ENCODE data around the gene USP20. TPM values are rescaled to one million over a fixed set of nuclear protein-coding genes. Genes with fewer than 3 reads are reported as not detected.

The USP20 gene
- total RNA-seq, 1 donor from 2014 or later: 42.1 TPM

DNA sequence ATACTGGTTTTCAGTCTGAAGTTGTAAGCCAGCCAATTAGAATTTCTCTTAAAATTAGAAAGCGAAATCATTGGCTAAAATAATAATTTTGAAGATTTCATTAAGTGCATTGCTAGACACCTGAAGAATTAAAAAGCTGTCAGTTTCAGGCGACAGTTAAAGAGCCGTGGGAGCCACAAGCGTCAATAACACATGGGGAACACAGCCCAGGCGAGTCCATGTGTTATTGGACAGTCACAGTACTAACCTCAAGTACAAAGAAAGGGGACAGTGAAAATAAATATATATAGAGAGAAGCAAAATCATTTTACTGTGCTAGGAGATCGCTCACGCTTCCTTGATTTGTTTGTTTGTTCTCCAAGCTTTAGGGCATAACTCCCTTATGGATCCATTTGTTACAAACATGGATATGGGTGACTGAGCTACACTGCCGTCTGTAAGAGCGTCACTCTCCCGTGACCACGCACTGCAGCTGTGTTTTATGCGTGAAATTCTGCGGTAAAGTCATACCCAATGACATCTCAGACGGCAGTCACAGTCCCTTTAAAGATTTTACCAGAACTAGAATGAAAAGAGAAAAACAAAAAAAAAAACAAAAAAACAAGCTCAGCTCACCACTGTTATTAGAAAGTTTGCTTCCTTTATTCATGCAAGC lies 83.2 kb downstream of the USP20 start:
- DNase-seq (ENCODE audit: low spot score): no peak

DNA sequence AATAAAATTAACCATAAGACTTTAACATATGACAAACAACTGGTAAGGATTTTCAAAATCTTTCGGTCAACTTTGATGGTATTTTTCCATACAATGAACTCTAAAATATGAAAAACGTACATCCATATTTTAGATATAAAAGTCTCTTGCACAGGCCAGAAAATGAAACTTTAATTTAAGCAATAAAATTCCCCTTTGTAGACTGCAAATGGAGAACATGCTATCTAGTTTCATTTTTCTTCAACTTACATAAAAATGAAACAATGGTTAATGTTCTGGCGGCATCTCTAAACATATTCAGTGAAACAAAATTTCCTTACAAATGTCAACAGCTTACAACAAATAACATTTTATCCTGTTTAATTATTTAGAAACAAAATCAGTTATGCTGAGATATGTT lies 84.0 kb downstream of the USP20 start:
- DNase-seq (ENCODE audit: low spot score): no peak

DNA sequence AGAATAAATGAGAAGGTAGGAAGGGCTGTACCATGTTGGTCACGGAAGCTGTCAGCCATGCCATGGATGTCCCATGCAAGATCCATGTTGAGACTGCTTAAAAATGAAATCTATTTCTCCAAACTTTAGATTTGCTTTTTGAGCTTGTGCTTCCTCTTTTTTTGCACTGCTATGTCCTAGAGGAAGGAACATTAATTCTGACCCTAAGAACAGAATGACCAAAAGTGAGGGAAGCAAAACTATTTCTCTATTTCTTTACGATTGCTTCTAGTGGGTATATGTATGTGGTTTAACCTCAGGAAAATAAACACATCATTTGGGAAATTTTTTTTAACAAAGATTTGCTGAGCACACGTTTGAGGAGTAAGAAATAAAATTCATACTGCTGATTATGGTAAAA lies 84.6 kb downstream of the USP20 start:
- no peak for DNase-seq (ENCODE audit: low spot score)

DNA sequence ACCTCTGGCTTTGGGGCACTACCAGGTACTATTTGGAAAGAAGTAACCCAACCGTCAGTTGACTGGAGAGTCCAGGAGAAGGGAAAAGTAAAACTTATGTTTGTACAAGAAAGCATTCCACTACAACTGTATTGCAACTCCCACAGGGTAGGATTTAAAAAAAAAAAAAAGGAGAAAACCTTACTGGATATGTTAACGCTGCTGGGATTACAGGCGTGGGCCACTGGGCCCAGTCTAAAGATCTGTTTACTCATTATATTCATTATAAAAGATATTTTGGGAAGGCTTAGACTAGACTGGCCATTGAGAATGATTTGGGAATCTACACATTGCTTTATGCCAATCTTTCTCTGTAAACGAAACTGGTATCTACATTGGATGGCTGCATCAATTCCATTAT lies 86.6 kb downstream of the USP20 start:
- no peak for DNase-seq (ENCODE audit: low spot score)

DNA sequence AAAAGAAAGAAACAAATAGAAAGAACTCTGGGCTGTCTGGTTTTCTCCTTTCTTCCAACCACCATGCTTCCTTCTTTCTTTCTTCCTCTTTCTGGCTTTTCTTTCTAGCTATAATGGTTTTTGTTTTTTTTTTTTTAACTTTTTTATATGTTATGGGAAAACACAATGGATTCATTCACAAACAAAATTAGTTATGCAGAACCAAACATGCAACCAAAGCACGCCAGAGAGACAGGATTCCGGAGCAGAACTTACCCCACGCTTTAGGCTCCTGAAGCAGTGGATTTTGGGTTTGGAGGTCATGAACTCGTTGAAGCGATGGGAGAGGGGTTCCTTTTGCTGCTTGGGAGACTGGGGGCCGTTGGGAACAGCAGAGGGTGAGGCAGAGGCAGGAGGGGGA lies 88.3 kb downstream of the USP20 start:
- no peak for DNase-seq (ENCODE audit: low spot score)

GRCh38 chr9:129929496-129930125 lies 94.4 kb downstream of the USP20 start:
- no peak for DNase-seq (ENCODE audit: low spot score)

DNA sequence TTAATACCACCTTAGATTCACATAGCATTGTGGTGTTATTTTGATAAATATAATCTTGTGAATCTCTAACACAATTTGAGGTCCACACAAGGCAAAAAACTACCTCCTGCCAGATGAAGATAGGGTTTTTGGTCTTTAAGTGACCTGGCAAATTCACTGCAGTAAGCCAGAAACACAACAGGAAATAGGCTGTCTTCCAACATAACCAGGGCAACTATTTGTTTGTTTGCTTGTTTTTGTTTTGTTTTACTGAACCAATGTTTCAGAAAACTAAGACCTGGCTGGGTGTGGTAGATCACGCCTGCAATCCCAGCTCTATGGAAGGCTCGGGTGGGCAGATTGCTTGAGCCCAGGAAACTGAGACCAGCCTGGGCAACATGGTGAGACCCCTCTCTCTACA lies 95.5 kb downstream of the USP20 start:
- no peak for DNase-seq (ENCODE audit: low spot score)

Other genes with a start within 250 kb of the USP20 start
- gene C9orf50, start 214.4 kb upstream of the USP20 start, total RNA-seq: not detected
- 31.2 TPM for gene NTMT1, start 209.3 kb upstream of the USP20 start, total RNA-seq
- gene ASB6, start 193.3 kb upstream of the USP20 start, total RNA-seq: 18.8 TPM
- 6.5 TPM for gene PRRX2, start 169.8 kb upstream of the USP20 start, total RNA-seq
- gene PTGES, start 82.4 kb upstream of the USP20 start, total RNA-seq: 67.9 TPM
- 19.5 TPM for gene TOR1B, start 32.3 kb upstream of the USP20 start, total RNA-seq
- gene TOR1A, start 11.3 kb upstream of the USP20 start, total RNA-seq: 34.1 TPM
- gene C9orf78, start 183 bp upstream of the USP20 start, total RNA-seq: 38.7 TPM
- gene FNBP1, start 207.7 kb downstream of the USP20 start, total RNA-seq: 71.7 TPM
- 48.2 TPM for gene GPR107, start 218.4 kb downstream of the USP20 start, total RNA-seq